WTC11 (cell line): Measurements from ENCODE around the gene B2M.

Source experiments
- CTCF ChIP-seq: fragments of 200-600 bp; IDR thresholded peaks from 2 replicates; pipeline ENCODE4 v1.8.0; 2022; ENCODE audit warnings: antibody characterized with exemption
- GABPB1 ChIP-seq: sonication (generic); formaldehyde crosslinking; IDR thresholded peaks from 2 replicates; pipeline ENCODE4 v1.8.1; 2023; ENCODE audit warnings: mild to moderate bottlenecking, missing genetic modification reagents
- HMGXB4 ChIP-seq: sonication (generic); formaldehyde crosslinking; IDR thresholded peaks from 2 replicates; pipeline ENCODE4 v1.8.1; 2023; ENCODE audit warnings: mild to moderate bottlenecking, moderate library complexity, missing genetic modification reagents
- MAX ChIP-seq: sonication (generic); formaldehyde crosslinking; IDR thresholded peaks from 2 replicates; pipeline ENCODE4 v1.8.0; 2022; ENCODE audit warnings: mild to moderate bottlenecking, missing genetic modification reagents
- MXD4 ChIP-seq: fragments of 250-450 bp; sonication (Bioruptor Pico); IDR thresholded peaks from 2 replicates; pipeline ENCODE4 v1.8.0; 2021; ENCODE audit warnings: mild to moderate bottlenecking, moderate library complexity, borderline replicate concordance
- NR2C2 ChIP-seq: sonication (generic); formaldehyde crosslinking; IDR thresholded peaks from 2 replicates; pipeline ENCODE4 v1.8.0; 2022; ENCODE audit warnings: mild to moderate bottlenecking, missing genetic modification reagents
- SP1 ChIP-seq: sonication (generic); formaldehyde crosslinking; conservative IDR thresholded peaks from 2 replicates; pipeline ENCODE4 v1.8.1; 2022; ENCODE audit warnings: missing genetic modification reagents
- TCF7 ChIP-seq: sonication (generic); formaldehyde crosslinking; IDR thresholded peaks from 2 replicates; pipeline ENCODE4 v1.8.0; 2022; ENCODE audit warnings: mild to moderate bottlenecking, low read depth, missing genetic modification reagents, moderate library complexity
- ZNF138 ChIP-seq: sonication (generic); formaldehyde crosslinking; conservative IDR thresholded peaks from 2 replicates; pipeline ENCODE4 v1.8.1; 2022; ENCODE audit warnings: mild to moderate bottlenecking, moderate library complexity, missing genetic modification reagents
- TF ChIP-seq, protein P1 (sequence below): sonication (generic); formaldehyde crosslinking; IDR thresholded peaks from 2 replicates; pipeline ENCODE4 v1.8.1; 2023; ENCODE audit warnings: mild to moderate bottlenecking, missing genetic modification reagents, moderate library complexity
- TF ChIP-seq, protein P2 (sequence below): sonication (generic); formaldehyde crosslinking; IDR thresholded peaks from 2 replicates; pipeline ENCODE4 v1.8.0; 2022; ENCODE audit warnings: mild to moderate bottlenecking, missing genetic modification reagents

DNA sequence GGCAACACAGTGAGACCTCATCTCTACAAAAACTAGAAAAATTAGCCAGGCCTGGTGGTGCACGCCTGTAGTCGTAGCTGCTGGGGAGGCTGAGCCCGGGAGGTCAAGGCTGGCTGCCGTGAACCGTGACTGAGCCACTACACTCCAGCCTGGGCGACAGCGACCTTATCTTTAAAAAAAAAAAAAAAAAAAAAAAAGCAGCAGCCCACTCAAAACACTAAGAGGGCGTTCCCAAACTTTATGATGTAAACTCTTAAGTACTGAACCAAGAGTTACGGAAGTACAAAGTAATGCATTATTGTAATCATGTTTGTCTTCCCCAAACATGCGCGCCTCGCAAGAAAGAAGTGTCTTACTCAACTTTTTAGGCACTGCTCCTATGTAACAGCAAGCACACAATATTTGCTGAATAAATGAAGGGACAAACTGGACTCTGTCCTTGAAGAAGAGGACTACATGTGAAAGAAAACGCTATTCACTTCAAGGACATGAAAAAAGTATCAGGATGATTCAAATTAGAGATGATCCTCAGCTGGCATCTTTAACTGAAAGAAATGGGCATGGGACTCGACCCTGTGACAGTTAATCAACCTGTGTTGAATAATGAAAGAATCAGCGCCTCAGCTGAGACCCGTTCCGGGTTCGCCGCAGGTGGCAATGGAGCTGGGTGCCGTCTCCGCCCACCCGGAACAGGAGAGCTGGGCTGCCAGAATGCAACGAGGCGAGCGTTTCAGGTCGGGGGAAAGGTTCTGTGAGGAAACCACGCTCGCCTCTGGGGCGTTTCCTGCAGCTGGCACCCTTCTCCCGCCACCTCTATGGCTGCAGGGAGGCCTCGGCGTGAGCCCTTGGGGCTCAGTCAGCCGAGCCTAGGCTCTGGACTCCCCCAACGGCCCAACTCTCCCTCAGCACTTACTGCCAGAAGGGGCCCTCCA is 48.6 kb upstream of the B2M start:
- TF ChIP-seq, protein P1, sequence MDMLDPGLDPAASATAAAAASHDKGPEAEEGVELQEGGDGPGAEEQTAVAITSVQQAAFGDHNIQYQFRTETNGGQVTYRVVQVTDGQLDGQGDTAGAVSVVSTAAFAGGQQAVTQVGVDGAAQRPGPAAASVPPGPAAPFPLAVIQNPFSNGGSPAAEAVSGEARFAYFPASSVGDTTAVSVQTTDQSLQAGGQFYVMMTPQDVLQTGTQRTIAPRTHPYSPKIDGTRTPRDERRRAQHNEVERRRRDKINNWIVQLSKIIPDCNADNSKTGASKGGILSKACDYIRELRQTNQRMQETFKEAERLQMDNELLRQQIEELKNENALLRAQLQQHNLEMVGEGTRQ (CRISPR knock-in tag): no peak
- no peak for TF ChIP-seq GABPB1
- TF ChIP-seq CTCF: no peak
- TF ChIP-seq HMGXB4: no peak
- no peak for TF ChIP-seq MAX
- no peak for TF ChIP-seq SP1 (CRISPR knock-in tag)
- TF ChIP-seq NR2C2 (CRISPR knock-in tag): no peak
- no peak for TF ChIP-seq TCF7 (CRISPR knock-in tag)
- no peak for TF ChIP-seq MXD4
- TF ChIP-seq ZNF138 (CRISPR knock-in tag): no peak
- TF ChIP-seq, protein P2, sequence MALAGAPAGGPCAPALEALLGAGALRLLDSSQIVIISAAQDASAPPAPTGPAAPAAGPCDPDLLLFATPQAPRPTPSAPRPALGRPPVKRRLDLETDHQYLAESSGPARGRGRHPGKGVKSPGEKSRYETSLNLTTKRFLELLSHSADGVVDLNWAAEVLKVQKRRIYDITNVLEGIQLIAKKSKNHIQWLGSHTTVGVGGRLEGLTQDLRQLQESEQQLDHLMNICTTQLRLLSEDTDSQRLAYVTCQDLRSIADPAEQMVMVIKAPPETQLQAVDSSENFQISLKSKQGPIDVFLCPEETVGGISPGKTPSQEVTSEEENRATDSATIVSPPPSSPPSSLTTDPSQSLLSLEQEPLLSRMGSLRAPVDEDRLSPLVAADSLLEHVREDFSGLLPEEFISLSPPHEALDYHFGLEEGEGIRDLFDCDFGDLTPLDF (CRISPR knock-in tag): no peak
